SK-N-SH (cell line): ENCODE results near the gene BTBD9. TPM values are rescaled to one million over a fixed set of nuclear protein-coding genes. Genes with fewer than 3 reads are reported as not detected.

Experiments
- CTCF ChIA-PET: fragments of 300-600, 350-600 bp; formaldehyde crosslinking; extraction: SDS; loops from one replicate; lab custom pipeline; 2021; lab: Yijun Ruan, JAX
- POLR2A ChIA-PET: fragments of 350-600 bp; sonication (Branson Sonifier 250); formaldehyde crosslinking; extraction: SDS; loops from one replicate; lab custom pipeline; 2020; ENCODE audit warnings: antibody characterized with exemption, inconsistent platforms; lab: Yijun Ruan, JAX
- DNase-seq: peaks from one replicate; pipeline ENCODE4 v3.0.0; 2012
- H2AFZ ChIP-seq: fragments of 200-600 bp; sonication (generic); 2 replicates; pipeline ENCODE4 v1.8.1; 2016; ENCODE audit warnings: antibody characterized with exemption, mild to moderate bottlenecking, low read depth
- H3F3A ChIP-seq: fragments of 200-600 bp; sonication (generic); replicated peaks from 2 replicates; pipeline ENCODE3; 2016; ENCODE audit warnings: antibody characterized with exemption, mild to moderate bottlenecking; ENCODE audit not compliant: insufficient read depth
- H3K27ac ChIP-seq, 2 experiments: fragments of 200-500 bp in 1 of 2; fragments of 200-600 bp in 1 of 2; sonication (Bioruptor generic) in 1 of 2; sonication (generic), shearing (Covaris generic) in 1 of 2; 2 replicates each; pipeline versions ENCODE4 v1.5.1 to v1.6.1; 2014 to 2016; ENCODE audit warnings: low read depth in 2 of 2, inconsistent platforms in 1 of 2, low read length in 1 of 2, mild to moderate bottlenecking in 1 of 2, mixed read lengths in 1 of 2
- H3K27me3 ChIP-seq: fragments of 200-600 bp; sonication (generic), shearing (Covaris generic); 2 replicates; pipeline ENCODE4 v1.6.1; 2016; ENCODE audit warnings: mixed run types; ENCODE audit not compliant: insufficient read depth
- H3K36me3 ChIP-seq, 2 experiments: fragments of 200-500 bp in 1 of 2; fragments of 200-600 bp in 1 of 2; sonication (Bioruptor generic) in 1 of 2; sonication (generic) in 1 of 2; replicated peaks in 1 of 2; 2 replicates each; pipeline versions ENCODE3 to v1.5.1; 2014 to 2016; ENCODE audit warnings: low read length in 1 of 2, mild to moderate bottlenecking in 1 of 2; ENCODE audit not compliant: insufficient read depth in 2 of 2, control insufficient read depth in 1 of 2
- H3K4me1 ChIP-seq, 2 experiments: fragments of 200-500 bp in 1 of 2; fragments of 200-600 bp in 1 of 2; sonication (Bioruptor generic) in 1 of 2; sonication (generic), shearing (Covaris generic) in 1 of 2; 2 replicates each; pipeline versions ENCODE4 v1.5.1 to v1.6.1; 2014 to 2016; ENCODE audit warnings: low read depth in 1 of 2, low read length in 1 of 2, mixed run types in 1 of 2; ENCODE audit not compliant: insufficient read depth in 2 of 2, control insufficient read depth in 1 of 2
- H3K4me2 ChIP-seq: fragments of 200-600 bp; sonication (generic), shearing (Covaris generic); 2 replicates; pipeline ENCODE4 v1.6.1; 2017; ENCODE audit warnings: mixed run types
- H3K4me3 ChIP-seq, 2 experiments: fragments of 200-500 bp in 1 of 2; fragments of 200-600 bp in 1 of 2; sonication (Bioruptor generic) in 1 of 2; sonication (generic), shearing (Covaris generic) in 1 of 2; 2 replicates each; pipeline versions ENCODE4 v1.5.1 to v1.8.1; 2014 to 2016; ENCODE audit warnings: low read depth in 2 of 2, inconsistent platforms in 1 of 2, low read length in 1 of 2, mild to moderate bottlenecking in 1 of 2, mixed read lengths in 1 of 2, moderate library complexity in 1 of 2
- H3K79me2 ChIP-seq: fragments of 200-600 bp; sonication (generic); 2 replicates; pipeline ENCODE4 v1.8.1; 2017; ENCODE audit warnings: mild to moderate bottlenecking; ENCODE audit not compliant: insufficient read depth
- H3K9ac ChIP-seq: fragments of 200-600 bp; sonication (generic); 2 replicates; pipeline ENCODE4 v1.6.1; 2017; ENCODE audit warnings: mixed run types
- H3K9me2 ChIP-seq: fragments of 200-600 bp; sonication (generic); 2 replicates; pipeline ENCODE4 v1.6.1; 2017; ENCODE audit warnings: mixed run types
- H3K9me3 ChIP-seq: fragments of 200-600 bp; sonication (generic); 2 replicates; pipeline ENCODE4 v1.6.1; 2017; ENCODE audit warnings: mixed run types, mild to moderate bottlenecking, moderate library complexity
- H4K20me1 ChIP-seq: fragments of 200-600 bp; sonication (generic); 2 replicates; pipeline ENCODE4 v1.6.1; 2017; ENCODE audit warnings: mild to moderate bottlenecking, mixed run types; ENCODE audit not compliant: insufficient read depth
- MEF2A ChIP-seq: IDR thresholded peaks from 2 replicates; pipeline ENCODE4 v1.4.0; 2012; ENCODE audit warnings: low read depth, borderline replicate concordance
- POLR2AphosphoS5 ChIP-seq: IDR thresholded peaks from 2 replicates; pipeline ENCODE4 v1.6.1; 2012; ENCODE audit warnings: low read depth, low read length
- RCOR1 ChIP-seq: fragments of 150-350 bp; IDR thresholded peaks from 2 replicates; pipeline ENCODE4 v1.6.1; 2017; ENCODE audit warnings: antibody characterized with exemption, low read length
- RXRA ChIP-seq: IDR thresholded peaks from 2 replicates; pipeline ENCODE4 v1.4.0; 2012; ENCODE audit warnings: low read depth, mild to moderate bottlenecking, borderline replicate concordance
- TAF1 ChIP-seq: IDR thresholded peaks from 2 replicates; pipeline ENCODE4 v1.6.1; 2012; ENCODE audit warnings: low read depth, mild to moderate bottlenecking, low read length, moderate library complexity, borderline replicate concordance
- TEAD4 ChIP-seq: IDR thresholded peaks from 2 replicates; pipeline ENCODE4 v1.4.0; 2012; ENCODE audit warnings: mild to moderate bottlenecking, borderline replicate concordance; ENCODE audit not compliant: insufficient read depth
- WGBS: methylation state at CpG from one replicate; pipeline ENCODE4 v1.1.6; 2017; ENCODE audit warnings: low lambda C conversion rate; 5-methylcytosine and 5-hydroxymethylcytosine counted together
- polyA plus RNA-seq, 3 experiments: library from polyadenylated mRNA; depleted of rRNA; stranded (reverse); fragments of >200 nt; gene quantifications; 2 replicates each; pipeline ENCODE4 v1.2.3, GENCODE V29; 2012
- TF ChIP-seq, protein P1 (sequence below): fragments of 200-600 bp; sonication (generic); IDR thresholded peaks from 2 replicates; pipeline ENCODE4 v1.6.1; 2017; ENCODE audit warnings: antibody characterized with exemption, mild to moderate bottlenecking, moderate library complexity
- TF ChIP-seq, protein P2 (sequence below): IDR thresholded peaks from 2 replicates; pipeline ENCODE4 v1.4.0; 2012; ENCODE audit warnings: low read depth, borderline replicate concordance
- TF ChIP-seq, protein P3 (sequence below): IDR thresholded peaks from 2 replicates; pipeline ENCODE4 v1.6.1; 2012; ENCODE audit warnings: mild to moderate bottlenecking, low read depth, low read length, moderate library complexity
- TF ChIP-seq, protein P4 (sequence below): fragments of 150-350 bp; IDR thresholded peaks from 2 replicates; pipeline ENCODE4 v1.6.1; 2017; ENCODE audit warnings: antibody characterized with exemption, low read length, low read depth, borderline replicate concordance
- TF ChIP-seq, protein P5 (sequence below): IDR thresholded peaks from 2 replicates; pipeline ENCODE4; 2012

Gene BTBD9
- polyA plus RNA-seq, 1 of the 3 experiments (the other 2 are of a cell fraction), result 2.2 TPM

DNA sequence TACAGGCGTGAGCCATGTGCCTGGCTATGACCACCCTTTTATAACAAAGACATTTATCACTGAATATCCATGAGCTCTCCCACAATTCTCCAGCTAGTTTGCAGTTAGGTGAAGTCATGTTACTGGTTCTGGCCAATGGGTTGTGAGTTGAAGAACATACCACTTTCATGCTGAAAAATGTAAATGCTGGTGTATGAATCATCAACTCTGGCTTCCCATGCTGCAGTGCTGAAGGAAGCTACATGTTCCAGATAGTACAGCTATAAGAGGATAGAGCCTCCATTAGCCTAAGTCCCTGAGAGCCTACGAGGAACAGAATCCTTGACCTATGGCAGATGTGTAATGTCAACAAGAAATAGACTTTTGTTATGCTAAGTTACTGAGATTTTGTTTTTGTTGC, 180.4 kb downstream of the BTBD9 start:
- H3K4me1 ChIP-seq, result no peaks in the 10 kb centered on the region
- DNase-seq, result no peak
- no peak overlapping the region for H3K9ac ChIP-seq
- ChIA-PET CTCF (interaction anchor here (1.1 kb wide), 1 partner anchor 9 kb away, joined by 3 read pairs; no protein-coding TSS in a partner anchor), POLR2A (no interaction called here)
- 93% methylated on average over 1 of the region's 2 CpGs for WGBS
- H3K4me3 ChIP-seq, result no peak overlapping the region
- H3K4me2 ChIP-seq, result no peak overlapping the region
- TF ChIP-seq RCOR1 (no peak), MEF2A (no peak), TEAD4 (no peak)
- TF ChIP-seq, protein P1, sequence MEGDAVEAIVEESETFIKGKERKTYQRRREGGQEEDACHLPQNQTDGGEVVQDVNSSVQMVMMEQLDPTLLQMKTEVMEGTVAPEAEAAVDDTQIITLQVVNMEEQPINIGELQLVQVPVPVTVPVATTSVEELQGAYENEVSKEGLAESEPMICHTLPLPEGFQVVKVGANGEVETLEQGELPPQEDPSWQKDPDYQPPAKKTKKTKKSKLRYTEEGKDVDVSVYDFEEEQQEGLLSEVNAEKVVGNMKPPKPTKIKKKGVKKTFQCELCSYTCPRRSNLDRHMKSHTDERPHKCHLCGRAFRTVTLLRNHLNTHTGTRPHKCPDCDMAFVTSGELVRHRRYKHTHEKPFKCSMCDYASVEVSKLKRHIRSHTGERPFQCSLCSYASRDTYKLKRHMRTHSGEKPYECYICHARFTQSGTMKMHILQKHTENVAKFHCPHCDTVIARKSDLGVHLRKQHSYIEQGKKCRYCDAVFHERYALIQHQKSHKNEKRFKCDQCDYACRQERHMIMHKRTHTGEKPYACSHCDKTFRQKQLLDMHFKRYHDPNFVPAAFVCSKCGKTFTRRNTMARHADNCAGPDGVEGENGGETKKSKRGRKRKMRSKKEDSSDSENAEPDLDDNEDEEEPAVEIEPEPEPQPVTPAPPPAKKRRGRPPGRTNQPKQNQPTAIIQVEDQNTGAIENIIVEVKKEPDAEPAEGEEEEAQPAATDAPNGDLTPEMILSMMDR, result no peak
- TF ChIP-seq, protein P2, sequence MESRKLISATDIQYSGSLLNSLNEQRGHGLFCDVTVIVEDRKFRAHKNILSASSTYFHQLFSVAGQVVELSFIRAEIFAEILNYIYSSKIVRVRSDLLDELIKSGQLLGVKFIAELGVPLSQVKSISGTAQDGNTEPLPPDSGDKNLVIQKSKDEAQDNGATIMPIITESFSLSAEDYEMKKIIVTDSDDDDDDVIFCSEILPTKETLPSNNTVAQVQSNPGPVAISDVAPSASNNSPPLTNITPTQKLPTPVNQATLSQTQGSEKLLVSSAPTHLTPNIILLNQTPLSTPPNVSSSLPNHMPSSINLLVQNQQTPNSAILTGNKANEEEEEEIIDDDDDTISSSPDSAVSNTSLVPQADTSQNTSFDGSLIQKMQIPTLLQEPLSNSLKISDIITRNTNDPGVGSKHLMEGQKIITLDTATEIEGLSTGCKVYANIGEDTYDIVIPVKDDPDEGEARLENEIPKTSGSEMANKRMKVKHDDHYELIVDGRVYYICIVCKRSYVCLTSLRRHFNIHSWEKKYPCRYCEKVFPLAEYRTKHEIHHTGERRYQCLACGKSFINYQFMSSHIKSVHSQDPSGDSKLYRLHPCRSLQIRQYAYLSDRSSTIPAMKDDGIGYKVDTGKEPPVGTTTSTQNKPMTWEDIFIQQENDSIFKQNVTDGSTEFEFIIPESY, result no peak
- H3K36me3 ChIP-seq, result no peaks in the 10 kb centered on the region
- H2AFZ ChIP-seq, result no peak overlapping the region
- no peaks in the 10 kb centered on the region for H4K20me1 ChIP-seq
- no peaks in the 10 kb centered on the region for H3K9me3 ChIP-seq
- no peak overlapping the region for H3K27ac ChIP-seq
- H3F3A ChIP-seq, result no peaks in the 10 kb centered on the region
- no peaks in the 10 kb centered on the region for H3K27me3 ChIP-seq
- no peaks in the 10 kb centered on the region for H3K9me2 ChIP-seq
- H3K79me2 ChIP-seq, result no peaks in the 10 kb centered on the region

DNA sequence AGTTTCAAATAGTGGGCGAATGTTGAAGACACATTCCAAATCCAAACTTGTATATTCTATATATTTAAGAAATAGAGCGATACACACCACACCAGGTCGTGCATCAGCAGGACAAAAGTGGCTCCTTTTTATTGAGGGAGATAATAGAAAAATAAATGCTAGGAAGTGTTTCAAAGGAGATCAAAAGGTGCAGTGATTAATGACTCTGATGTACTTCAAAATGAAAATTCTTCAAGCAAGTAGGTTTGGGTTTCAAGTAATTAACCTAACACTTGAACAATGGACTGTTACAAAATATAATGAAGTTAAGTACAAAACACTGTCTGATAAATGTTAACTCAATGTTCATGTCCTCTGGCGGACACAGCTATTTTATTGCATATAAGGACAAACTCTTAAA, 185.9 kb downstream of the BTBD9 start:
- no peaks in the 10 kb centered on the region for H3K79me2 ChIP-seq
- H3K27ac ChIP-seq, result no peak overlapping the region
- no peak for DNase-seq
- no peaks in the 10 kb centered on the region for H4K20me1 ChIP-seq
- CTCF ChIA-PET, result no interaction called here
- H3K9me3 ChIP-seq, result no peaks in the 10 kb centered on the region
- H3K4me1 ChIP-seq, result no peaks in the 10 kb centered on the region
- no peaks in the 10 kb centered on the region for H3K9me2 ChIP-seq
- no peaks in the 10 kb centered on the region for H3K27me3 ChIP-seq
- POLR2A ChIA-PET, result no interaction called here
- 85% methylated on average over 4 of the region's 4 CpGs for WGBS
- no peak overlapping the region for H3K9ac ChIP-seq
- H3K4me2 ChIP-seq, result no peak overlapping the region
- no peaks in the 10 kb centered on the region for H3F3A ChIP-seq
- no peaks in the 10 kb centered on the region for H3K36me3 ChIP-seq
- no peak overlapping the region for H3K4me3 ChIP-seq
- H2AFZ ChIP-seq, result no peak overlapping the region
- TF ChIP-seq, protein P1, result no peak
- TF ChIP-seq, protein P3, sequence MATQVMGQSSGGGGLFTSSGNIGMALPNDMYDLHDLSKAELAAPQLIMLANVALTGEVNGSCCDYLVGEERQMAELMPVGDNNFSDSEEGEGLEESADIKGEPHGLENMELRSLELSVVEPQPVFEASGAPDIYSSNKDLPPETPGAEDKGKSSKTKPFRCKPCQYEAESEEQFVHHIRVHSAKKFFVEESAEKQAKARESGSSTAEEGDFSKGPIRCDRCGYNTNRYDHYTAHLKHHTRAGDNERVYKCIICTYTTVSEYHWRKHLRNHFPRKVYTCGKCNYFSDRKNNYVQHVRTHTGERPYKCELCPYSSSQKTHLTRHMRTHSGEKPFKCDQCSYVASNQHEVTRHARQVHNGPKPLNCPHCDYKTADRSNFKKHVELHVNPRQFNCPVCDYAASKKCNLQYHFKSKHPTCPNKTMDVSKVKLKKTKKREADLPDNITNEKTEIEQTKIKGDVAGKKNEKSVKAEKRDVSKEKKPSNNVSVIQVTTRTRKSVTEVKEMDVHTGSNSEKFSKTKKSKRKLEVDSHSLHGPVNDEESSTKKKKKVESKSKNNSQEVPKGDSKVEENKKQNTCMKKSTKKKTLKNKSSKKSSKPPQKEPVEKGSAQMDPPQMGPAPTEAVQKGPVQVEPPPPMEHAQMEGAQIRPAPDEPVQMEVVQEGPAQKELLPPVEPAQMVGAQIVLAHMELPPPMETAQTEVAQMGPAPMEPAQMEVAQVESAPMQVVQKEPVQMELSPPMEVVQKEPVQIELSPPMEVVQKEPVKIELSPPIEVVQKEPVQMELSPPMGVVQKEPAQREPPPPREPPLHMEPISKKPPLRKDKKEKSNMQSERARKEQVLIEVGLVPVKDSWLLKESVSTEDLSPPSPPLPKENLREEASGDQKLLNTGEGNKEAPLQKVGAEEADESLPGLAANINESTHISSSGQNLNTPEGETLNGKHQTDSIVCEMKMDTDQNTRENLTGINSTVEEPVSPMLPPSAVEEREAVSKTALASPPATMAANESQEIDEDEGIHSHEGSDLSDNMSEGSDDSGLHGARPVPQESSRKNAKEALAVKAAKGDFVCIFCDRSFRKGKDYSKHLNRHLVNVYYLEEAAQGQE, result no peak
- TF ChIP-seq, protein P4, sequence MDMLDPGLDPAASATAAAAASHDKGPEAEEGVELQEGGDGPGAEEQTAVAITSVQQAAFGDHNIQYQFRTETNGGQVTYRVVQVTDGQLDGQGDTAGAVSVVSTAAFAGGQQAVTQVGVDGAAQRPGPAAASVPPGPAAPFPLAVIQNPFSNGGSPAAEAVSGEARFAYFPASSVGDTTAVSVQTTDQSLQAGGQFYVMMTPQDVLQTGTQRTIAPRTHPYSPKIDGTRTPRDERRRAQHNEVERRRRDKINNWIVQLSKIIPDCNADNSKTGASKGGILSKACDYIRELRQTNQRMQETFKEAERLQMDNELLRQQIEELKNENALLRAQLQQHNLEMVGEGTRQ, result no peak
- TF ChIP-seq, protein P2, result no peak
- TF ChIP-seq RXRA, result no peak
- TF ChIP-seq POLR2AphosphoS5, result no peak
- no peak for TF ChIP-seq TAF1
- TF ChIP-seq, protein P5, sequence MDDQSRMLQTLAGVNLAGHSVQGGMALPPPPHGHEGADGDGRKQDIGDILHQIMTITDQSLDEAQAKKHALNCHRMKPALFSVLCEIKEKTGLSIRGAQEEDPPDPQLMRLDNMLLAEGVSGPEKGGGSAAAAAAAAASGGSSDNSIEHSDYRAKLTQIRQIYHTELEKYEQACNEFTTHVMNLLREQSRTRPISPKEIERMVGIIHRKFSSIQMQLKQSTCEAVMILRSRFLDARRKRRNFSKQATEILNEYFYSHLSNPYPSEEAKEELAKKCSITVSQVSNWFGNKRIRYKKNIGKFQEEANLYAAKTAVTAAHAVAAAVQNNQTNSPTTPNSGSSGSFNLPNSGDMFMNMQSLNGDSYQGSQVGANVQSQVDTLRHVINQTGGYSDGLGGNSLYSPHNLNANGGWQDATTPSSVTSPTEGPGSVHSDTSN, result no peak
